Esophagus muscularis mucosa (tissue), 4 donors: ENCODE measurements around the gene TMCC3.

Experiments
- EP300 ChIP-seq: sonication (generic); formaldehyde crosslinking; IDR thresholded peaks from one replicate; pipeline ENCODE4 v1.6.1; 2017; ENCODE audit warnings: antibody characterized with exemption
- POLR2A ChIP-seq: fragments of 450-650 bp; IDR thresholded peaks from one replicate; pipeline ENCODE4 v1.6.1; 2017; ENCODE audit warnings: antibody characterized with exemption, moderate library complexity, mild to moderate bottlenecking, low read depth
- TF ChIP-seq, protein P1 (sequence below), 3 experiments: fragments of 200-600 bp in 2 of 3; fragments of 450-650 bp in 1 of 3; sonication (generic) in 2 of 3; IDR thresholded peaks; one replicate each; pipeline ENCODE4 v1.5.1; 2017 to 2019; ENCODE audit warnings: antibody characterized with exemption in 3 of 3, mild to moderate bottlenecking in 2 of 3, moderate library complexity in 1 of 3

DNA sequence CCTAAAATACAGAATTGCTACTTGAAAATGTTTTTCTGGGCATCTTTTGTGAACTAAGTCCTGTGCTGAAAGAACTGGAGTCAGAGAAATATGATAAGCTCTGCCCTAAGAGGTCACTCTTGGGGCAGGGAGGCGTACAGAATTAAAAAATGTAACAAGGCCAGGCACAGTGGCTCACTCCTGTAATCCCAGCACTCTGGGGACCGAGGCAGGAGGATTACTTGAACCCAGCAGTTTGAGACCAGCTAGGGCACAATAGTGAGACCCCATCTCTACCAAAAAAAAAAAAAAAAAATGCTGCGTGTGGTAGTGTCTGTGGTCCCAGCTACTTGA, 46.0 kb downstream of the TMCC3 start:
- TF ChIP-seq, protein P1, sequence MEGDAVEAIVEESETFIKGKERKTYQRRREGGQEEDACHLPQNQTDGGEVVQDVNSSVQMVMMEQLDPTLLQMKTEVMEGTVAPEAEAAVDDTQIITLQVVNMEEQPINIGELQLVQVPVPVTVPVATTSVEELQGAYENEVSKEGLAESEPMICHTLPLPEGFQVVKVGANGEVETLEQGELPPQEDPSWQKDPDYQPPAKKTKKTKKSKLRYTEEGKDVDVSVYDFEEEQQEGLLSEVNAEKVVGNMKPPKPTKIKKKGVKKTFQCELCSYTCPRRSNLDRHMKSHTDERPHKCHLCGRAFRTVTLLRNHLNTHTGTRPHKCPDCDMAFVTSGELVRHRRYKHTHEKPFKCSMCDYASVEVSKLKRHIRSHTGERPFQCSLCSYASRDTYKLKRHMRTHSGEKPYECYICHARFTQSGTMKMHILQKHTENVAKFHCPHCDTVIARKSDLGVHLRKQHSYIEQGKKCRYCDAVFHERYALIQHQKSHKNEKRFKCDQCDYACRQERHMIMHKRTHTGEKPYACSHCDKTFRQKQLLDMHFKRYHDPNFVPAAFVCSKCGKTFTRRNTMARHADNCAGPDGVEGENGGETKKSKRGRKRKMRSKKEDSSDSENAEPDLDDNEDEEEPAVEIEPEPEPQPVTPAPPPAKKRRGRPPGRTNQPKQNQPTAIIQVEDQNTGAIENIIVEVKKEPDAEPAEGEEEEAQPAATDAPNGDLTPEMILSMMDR (IDR thresholded peaks at IDR 0.05): no peak
- TF ChIP-seq POLR2A: no peak
- TF ChIP-seq EP300: no peak
